Stimulated activated CD4-positive, alpha-beta T cell treated with anti-CD3 and anti-CD28 coated beads, Interleukin-1b, Interleukin-23, amount 100 ng/mL, for 4 hours (primary cell): ENCODE results near the gene DUSP5.
"Not testable (repeated sequence)": the region's sequence is repeated elsewhere in the genome, so short reads cannot be mapped to it uniquely, and the experiment has no call there.

Source experiments
- DNase-seq, 2 donors: peaks; one replicate each; pipeline ENCODE4 v3.0.0-alpha.2; 2020; ENCODE audit warnings: low read depth in 2 of 2

The DUSP5 gene, protein sequence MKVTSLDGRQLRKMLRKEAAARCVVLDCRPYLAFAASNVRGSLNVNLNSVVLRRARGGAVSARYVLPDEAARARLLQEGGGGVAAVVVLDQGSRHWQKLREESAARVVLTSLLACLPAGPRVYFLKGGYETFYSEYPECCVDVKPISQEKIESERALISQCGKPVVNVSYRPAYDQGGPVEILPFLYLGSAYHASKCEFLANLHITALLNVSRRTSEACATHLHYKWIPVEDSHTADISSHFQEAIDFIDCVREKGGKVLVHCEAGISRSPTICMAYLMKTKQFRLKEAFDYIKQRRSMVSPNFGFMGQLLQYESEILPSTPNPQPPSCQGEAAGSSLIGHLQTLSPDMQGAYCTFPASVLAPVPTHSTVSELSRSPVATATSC

DNA sequence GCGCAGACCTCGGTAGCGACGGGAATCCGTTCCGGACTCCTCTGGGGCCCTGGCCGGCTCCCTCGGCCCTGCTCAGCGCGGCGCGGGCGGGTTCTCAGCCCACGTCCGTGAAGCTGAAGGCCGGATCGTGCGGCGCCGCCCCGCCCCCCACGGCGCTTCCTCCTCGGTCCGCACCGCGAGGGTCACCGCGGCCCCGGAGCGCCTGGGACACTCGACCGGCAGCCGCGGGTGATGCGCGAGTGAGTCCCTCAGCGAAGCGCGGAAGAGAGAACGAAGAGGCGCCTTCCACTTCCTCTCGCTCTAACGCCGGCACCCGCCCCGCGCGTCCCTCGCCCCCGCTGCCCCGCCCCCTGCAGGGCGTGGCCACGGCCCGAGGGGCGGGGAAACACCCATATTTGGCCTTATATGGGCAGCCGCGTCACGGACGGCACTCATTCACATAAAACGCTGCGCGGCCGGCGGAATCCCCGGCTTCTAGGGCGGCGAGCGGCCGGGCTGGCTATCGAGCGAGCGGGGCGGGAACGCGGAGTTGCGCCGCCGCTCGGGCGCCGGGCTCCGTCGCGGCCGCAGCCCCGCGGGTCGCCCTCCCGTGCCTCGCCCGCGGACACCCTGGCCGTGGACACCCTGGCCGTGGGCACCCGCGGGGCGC lies at the start of gene DUSP5:
TSS of gene DUSP5 (plus strand) at position 470 of the 649 bp plus-strand sequence. CDS start 215 bp downstream, outside the sequence.
- peak; percentile 91 to 94 for DNase-seq

DNA sequence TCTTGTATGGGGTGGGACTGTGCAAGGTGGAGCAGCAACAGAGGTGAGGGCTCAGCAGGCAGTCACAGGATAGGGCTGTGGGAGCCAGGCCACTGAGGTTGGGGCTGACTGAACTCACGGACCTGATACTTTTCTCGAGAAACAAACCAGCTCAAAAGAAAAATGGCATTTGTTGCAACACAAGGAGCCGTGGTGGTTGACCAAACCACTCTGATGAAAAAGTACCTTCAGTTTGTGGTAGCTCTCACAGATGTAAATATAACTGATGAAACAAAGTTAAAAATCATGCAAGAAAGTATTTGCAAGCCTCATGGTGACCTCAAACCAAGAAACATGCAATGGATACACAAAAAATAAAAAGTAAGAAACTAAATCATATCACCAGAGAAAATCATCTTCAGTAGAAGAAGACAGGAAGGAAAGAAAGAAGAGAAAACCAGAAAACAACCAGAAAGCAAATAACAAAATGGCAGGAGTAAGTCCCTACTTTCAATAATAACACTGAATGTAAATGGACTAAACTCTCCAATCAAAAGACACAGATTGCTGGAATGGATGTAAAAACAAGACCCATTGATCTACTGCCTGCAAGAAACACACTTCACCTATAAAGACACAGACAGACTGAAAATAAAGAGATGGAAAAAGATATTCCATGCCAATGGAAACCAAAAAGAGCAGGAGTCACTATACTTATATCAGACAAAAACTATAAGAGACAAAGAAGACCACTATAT lies 48.9 kb upstream of the DUSP5 start:
- no peak for DNase-seq

DNA sequence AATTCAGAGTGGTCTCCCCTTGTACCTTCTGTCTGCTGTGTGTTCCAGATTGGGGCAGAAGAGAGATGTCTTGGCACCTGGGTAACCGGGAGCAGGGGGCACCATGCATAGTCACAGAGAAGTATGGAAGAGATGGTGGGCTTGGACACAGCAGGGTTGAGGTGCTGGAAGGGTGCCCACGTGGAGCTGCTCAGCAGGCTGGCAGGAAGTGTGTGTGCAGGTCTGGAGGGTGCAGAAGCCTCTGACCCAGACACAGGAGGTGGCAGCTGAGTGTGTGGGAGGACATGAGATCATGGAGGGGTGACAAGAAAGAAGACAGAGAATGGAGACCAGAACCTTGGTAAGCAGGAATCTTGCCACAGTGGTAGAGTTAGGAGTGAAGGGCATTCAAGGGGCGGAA lies 42.3 kb upstream of the DUSP5 start:
- peak in 1 of 2 donors; percentile 26 for DNase-seq

DNA sequence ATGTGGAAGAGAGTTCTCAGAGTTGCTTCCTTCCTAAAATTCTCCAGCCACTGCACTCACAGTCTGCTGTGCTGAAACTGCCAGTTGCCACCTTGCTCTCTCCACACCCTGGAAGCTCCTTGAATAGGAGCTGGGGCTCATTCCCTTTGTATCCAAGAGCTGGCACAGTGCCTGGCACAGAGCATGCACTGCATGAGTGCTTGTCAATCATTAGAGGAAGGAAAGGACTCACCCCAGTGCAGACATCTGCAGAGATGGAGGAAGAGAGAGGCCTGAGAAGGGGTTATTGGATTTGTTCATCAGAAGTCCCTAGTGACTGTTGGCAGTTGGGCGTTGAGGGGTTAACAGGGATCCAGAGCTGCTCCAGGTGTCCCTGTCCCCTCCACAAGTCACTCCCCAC lies 41.7 kb upstream of the DUSP5 start:
- DNase-seq = no peak

DNA sequence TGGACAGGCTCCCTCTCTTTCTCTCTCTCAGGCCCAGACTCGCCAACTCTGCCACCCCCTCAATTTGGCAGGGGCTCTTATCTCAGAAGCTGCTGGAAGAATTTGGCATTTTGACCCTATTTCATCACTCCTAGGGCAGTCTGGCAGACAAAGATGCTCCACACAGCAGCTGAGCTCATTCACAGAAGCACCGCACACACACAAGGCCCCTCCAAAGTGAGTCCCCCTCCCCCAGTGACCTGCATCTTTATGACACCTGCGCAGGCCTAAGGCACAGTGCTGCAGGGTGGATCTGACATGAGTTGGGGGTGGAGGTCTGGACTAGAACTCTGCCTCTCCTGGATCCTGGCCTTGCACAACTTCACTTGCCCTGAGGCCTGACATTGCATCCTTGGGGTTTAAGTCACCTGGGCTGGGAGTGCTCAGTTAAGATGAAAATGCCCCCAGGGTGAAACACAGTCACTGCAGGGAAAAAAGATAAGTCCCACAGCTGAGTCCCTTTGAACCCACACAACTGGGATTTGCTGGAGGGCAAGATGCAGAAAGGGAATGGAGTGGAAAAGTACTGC lies 41.1 kb upstream of the DUSP5 start:
- DNase-seq = no peak

DNA sequence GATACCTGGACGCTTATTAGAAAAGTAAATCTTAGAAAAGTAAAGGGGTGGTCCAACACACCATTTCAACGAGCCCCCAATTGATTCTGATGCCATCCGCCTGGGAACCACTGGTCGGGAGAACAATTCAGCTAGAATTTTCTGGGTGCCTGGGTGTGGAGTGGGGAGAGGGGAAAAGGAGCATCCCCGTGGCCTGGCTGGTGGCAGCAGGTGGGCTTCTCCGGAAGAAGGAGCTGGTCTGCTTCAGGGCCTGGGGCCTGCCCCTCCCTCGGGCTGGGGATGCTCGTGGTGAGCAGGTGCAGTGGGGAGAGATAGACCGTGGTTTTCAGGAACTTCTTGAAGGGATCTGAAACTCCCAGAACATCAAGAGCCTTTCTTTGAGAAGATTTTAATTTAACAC lies 39.9 kb upstream of the DUSP5 start:
- no peak for DNase-seq

DNA sequence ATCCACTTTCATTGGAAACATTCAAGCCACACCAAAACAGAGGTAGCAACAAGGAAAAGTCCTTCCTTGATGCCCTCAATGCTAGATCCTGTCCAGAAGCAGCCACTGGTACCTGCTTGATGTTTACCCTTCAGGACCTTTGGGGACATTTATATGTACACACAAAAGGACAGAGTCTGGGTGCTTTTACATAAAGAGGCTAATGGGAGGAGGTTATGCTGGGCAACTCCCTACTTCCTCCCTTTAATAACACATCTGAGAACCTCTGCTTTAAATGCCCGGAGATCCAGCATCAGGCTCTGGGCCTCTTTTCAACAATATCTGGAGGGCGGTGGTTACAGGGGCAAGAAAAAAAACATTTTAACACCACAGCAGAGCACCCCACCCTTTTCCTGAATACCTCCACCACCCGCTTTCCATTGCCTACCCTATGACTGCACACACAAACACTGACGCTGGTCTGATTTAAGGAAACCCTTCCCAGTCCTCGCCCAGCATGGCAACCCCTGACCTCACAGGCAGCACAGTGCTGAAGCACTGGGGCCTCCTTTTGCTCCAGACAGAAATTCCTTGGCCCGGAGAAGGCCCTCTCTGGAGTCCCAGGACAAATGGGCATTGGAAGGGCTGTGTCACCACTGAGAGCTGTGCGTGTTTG lies 39.3 kb upstream of the DUSP5 start:
- no peak for DNase-seq

DNA sequence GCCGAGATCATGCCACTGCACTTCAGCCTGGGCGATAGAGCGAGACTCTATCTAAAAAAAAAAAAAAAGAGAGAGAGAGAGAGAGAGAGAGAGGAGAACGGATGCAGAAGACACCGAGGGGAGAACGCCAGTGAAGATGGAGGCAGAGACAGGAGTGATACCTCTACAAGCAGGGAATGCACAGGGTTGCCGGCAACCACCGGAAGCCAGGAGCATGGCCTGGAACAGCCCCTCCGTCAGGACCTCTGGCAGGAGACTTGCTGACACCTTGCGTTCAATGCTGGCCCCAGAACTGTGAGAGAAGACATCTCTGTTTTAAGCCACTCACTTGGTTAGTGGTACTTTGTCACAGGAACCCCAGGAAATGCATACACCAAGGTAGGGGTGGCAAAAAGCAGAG lies 38.1 kb upstream of the DUSP5 start:
- DNase-seq = no peak

DNA sequence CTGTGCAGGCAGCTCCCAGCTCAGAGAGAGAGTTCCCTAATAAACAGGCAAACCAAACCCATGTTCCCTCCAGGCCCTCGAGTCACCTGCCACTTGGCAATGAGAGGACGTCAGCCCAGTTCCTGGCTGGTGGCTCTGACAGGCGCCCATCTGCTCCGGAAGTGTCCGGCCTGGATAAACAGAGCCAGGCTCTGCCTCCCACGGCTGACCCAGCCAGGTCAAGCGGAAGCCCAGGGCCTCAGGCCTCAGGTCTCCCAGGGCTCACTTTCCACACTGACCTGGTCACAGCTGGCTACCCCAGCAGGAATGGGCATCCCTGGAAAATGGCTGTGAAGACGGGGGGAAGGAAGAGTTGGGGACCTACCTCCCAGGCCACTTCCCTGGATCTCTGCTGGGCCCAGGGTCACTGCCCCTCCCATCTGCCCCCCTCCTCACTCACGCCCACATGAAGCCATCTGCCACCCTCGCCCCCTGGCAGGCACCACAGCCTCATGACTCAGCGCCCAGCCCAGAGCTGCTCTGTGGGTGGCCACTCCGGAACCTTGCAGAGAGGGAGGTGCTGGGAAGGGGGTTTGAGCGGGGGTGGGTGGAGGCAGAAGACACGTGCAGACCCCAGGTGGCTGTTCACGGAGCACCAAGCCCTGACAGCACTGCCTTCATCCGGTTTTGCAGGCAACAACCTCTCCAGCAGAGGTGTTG lies 37.4 kb upstream of the DUSP5 start:
- peak in 1 of 2 donors; percentile 60 for DNase-seq

DNA sequence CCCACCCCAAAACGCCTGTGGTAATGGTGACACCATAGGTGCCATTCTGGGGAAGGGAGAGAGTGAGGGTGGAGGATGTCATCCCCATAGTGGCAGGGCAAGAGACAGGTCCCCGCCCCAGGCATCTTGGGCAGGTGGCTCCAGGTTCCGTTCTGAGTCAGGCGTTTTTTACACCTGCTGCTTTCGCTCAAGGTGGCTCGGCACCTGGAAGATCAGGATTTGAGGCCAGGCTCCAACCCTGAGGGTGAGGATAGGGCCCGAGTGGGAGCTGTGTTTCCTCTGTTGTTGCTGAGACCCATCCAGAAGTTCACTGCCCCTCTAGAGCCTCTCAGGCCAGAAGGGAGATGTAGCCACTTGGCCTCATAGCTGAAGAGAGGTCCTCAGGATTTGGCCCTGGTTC lies 36.6 kb upstream of the DUSP5 start:
- no peak for DNase-seq

DNA sequence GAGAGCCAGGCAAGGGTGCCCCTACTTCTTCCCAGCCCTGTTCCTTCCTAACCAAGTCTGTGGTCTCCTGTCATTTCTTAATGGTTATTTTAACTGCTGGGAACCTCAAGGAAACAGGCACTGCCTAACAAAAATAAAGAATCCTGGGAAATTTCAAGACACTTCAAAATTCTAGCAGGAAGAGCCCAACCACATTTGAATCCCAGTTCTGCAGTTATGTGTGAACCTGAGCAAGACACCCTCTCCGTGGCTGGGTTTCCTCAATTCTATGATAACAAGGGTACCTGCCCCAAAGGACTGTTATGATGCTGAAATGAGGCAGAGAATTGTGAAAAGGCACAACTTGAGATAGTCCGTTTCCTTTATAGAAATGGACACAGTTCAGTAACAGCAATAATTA lies 36.2 kb upstream of the DUSP5 start:
- no peak for DNase-seq

DNA sequence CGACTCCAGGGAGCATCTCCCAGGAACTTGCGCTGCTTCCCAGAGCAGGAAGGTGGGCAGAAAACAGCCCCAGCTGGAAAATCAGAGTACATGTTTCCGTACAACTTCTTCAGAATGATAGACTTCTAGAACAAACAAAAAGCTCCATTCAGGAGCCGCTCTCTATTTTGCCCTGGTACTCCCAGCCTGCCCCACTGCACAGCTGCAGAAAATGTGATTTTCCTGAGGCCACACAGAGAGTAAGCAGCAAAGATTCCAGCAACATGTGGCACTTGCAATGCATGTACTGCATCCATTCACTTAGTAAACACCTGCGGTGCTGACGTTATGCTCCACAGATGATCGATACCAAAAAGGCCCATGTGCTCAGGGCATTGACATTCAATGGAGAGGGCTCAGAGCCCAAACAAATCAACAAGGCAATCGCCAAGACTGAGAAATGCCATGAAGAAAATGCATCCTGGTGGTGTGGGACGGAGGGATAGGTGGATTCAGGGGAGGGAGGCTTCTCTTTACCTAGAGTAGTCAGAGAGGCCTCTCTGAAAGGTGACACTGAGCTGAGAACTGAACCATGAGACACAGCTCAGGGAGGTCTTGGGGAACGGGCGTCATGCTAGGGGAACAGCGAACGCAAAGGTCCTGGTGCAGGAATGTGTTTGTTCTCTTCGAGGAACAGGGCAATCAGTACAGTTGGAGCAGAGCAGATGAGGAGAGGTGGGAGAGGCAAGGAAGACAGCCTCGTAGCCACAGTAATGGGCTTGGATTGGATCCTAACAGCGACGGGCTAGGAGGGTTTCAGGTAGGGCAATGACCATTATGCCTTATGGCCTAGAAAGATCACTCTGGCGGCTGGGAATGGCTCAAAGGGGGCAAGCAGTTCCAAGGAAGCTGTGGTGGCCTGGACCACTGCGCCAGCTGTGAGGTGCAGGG lies 35.3 kb upstream of the DUSP5 start:
- DNase-seq = no peak

DNA sequence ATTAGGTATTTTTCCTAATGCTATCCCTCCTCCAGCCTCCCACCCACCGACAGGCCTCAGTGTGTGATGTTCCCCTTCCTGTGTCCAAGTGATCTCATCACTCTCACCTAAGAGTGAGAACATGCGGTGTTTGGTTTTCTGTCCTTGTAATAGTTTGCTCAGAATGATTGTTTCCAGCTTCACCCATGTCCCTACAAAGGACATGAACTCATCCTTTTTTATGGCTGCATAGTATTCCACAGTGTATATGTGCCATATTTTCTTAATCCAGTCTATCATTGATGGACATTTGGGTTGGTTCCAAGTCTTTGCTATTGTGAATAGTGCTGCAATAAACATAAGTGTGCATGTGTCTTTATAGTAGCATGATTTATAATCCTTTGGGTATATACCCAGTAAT lies 29.4 kb upstream of the DUSP5 start:
- not testable (repeated sequence) for DNase-seq

DNA sequence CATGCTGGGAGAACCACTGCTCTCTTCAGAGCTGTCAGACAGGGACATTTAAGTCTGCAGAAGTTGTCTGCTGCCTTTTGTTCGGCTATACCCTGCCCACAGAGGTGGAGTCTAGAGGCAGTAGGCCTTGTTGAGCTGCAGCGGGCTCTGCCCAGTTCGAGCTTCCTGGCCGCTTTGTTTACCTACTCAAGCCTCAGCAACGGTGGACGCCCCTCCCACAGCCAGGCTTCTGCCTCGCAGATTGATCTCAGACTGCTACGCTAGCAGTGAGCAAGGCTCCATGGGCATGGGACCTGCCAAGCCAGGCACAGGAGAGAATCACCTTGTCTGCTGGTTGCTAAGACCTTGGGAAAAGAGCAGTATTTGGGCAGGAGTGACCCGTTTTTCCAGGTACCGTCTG lies 27.2 kb upstream of the DUSP5 start:
- DNase-seq = not testable (repeated sequence)

DNA sequence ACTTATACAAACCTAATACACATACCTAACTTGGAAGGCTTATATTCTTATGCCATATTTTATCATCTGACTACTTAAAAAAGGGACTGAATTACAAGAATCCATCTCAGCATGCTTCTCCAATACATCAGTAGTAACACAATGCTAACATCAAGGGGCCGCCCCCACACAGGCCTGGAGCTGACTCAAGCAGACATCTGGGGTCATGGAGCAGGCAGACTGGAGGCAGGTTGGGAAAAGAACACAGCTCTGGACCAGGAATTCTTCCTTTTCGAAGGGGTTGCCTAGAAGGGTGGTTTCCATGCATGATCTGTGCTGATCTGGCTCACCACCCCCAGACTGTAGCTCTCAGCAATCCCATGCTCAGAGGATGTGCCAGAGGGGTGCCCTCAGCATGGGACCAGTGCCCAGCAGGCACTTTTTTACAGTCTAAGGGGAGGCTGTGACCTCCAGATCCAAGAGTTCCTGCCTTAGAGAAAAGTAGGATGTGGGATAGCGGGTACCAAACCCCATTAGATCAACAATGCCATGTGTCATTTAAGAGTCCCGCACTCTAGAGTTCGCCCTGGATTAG lies 26.1 kb upstream of the DUSP5 start:
- DNase-seq = no peak

DNA sequence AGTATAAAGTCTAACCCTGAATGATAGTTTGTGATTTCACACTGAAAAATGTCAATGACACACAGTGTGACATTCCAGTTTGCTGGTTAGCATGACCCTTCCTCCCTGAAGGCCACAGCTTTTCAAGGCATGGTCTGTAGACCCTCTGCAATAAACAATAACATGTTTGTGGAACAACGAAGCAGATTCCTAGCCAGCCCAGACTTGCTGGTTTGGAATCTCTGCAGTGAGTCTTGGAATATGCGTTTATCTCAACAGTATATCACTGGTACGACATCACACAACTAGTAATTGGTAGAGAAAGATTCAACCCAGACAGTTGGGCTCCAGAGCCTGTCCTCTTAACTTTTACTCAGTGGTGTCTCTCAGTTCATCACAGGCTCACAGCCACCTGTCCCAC lies 23.7 kb upstream of the DUSP5 start:
- DNase-seq = no peak

DNA sequence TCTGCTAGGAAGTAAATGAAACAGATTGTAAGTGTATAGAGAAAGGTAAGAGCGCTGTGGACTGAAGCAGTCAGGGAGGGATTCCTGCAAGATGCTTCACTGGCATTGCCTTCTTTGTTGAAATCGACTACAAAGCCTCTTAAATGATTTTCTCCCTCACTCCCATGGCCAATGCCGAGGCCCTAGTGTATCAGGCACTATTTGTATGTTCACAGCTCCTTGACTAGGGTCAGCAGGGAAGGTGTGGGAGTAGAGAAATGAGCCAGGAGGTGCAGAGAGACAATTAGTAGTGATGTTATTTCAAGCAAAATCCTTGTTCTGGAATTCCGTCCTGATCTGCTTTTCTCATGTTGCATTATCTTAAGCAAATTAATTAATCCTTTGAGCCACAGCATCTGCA lies 22.9 kb upstream of the DUSP5 start:
- no peak for DNase-seq

DNA sequence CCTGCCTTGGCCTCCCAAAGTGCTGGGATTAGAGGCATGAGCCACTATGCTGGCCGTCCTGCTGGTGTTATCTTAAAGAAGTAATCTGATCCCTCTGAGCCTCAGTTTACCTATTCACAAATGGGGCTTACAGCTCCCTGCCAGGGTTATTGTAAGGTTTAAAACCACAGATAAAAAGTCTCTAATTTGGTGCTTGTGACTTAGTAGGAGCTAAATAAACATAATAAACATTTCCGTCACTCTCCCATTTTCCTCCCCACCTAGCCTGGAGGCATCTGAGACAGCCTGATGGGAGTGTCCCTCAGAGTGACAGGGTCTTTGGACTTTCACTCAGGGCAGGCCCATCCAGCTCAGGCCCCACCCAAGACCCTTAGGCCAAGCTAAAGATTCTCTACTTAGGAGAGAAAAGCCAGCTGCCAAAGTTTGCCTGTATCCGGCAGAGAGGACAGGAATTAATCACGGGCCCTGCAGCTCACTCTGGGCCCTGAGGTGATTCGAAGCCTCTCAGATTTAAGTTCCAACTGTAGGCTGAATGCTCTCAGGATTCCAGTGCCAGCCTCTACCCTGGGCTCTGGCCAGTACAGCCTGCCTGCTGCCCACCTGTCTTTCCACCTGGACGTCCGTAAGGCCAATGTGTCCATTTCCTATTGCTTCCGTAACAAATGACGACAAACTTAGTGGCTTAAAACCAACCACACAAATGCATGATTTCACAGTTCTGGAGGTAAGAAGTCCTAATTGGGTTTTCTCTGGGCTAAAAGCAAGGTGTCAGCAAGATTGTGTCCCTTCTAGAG lies 21.8 kb upstream of the DUSP5 start:
- DNase-seq = no peak

DNA sequence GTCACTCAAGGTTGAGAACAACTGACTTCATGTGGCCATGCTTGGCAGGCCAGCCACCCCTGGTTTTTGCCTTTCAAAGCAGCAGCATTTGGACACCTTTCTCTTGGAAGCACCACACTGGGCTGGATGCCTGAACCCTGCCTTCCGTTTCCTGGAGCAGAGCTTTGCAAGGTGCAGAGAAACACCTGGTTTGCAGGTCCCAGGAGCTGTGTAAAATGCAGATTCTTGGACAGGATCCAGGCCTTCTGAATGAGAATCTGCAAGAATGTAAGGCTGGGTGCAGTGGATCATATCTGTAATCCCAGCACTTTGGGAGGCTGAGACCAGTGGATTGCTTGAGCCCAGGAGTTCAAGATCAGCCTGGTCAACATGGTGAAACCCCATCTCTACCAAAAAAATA lies 18.0 kb upstream of the DUSP5 start:
- no peak for DNase-seq
